K562 (cell line): Measurements from ENCODE around the gene ZNF649. TPM values are rescaled to one million over a fixed set of nuclear protein-coding genes. Genes with fewer than 3 reads are reported as not detected.

Source experiments
- ARID2 ChIP-seq: fragments of 450-650 bp; IDR thresholded peaks from 2 replicates; pipeline ENCODE4 v1.6.1; 2017; ENCODE audit warnings: antibody characterized with exemption, mild to moderate bottlenecking
- ARNT ChIP-seq, 2 experiments: fragments of 450-650 bp; IDR thresholded peaks; 2 replicates each; pipeline ENCODE4 v1.6.1; 2016; ENCODE audit warnings: mild to moderate bottlenecking in 1 of 2
- CXXC5 ChIP-seq: fragments of 250-450 bp; sonication (Bioruptor Pico); IDR thresholded peaks from 2 replicates; pipeline ENCODE4 v1.8.0; 2022; ENCODE audit warnings: inconsistent platforms, mild to moderate bottlenecking, moderate library complexity
- FOS ChIP-seq: IDR thresholded peaks from 3 replicates; pipeline ENCODE4 v1.6.1; 2011; ENCODE audit not compliant: insufficient read length; ENCODE audit errors: extremely low read depth
- GTF2F1 ChIP-seq: IDR thresholded peaks from 2 replicates; pipeline ENCODE4 v1.6.1; 2011; ENCODE audit warnings: low read depth, low read length, improper control_type of control experiment
- HNRNPLL ChIP-seq: fragments of 200-400 bp; formaldehyde crosslinking; IDR thresholded peaks from 2 replicates; pipeline ENCODE4 v1.6.1; 2017; ENCODE audit warnings: low read length, low read depth, mild to moderate bottlenecking; ENCODE audit not compliant: poor library complexity, severe bottlenecking
- NFIC ChIP-seq: fragments of 450-650 bp; IDR thresholded peaks from 2 replicates; pipeline ENCODE4 v1.6.1; 2017; ENCODE audit warnings: mild to moderate bottlenecking, inconsistent platforms
- POLR2G ChIP-seq: fragments of 200-400 bp; formaldehyde crosslinking; IDR thresholded peaks from 2 replicates; pipeline ENCODE4 v1.6.1; 2017; ENCODE audit warnings: low read depth, mild to moderate bottlenecking, antibody characterized with exemption, low read length, moderate library complexity
- RB1 ChIP-seq: fragments of 450-650 bp; IDR thresholded peaks from 2 replicates; pipeline ENCODE4 v1.6.1; 2017; ENCODE audit warnings: low read depth, mild to moderate bottlenecking
- ZBED1 ChIP-seq: IDR thresholded peaks from 2 replicates; pipeline ENCODE4 v1.6.1; 2014
- ZFP30 ChIP-seq: fragments of 250-450 bp; sonication (Bioruptor Pico); IDR thresholded peaks from 2 replicates; pipeline ENCODE4 v1.8.0; 2022; ENCODE audit warnings: moderate library complexity, mild to moderate bottlenecking, inconsistent platforms, borderline replicate concordance
- ZNF175 ChIP-seq: fragments of 200-800 bp; sonication (Bioruptor generic); IDR thresholded peaks from 2 replicates; pipeline ENCODE4 v1.6.1; 2016; ENCODE audit warnings: low read depth, mild to moderate bottlenecking, missing genetic modification characterization, missing compliant biosample characterization
- polyA plus RNA-seq, 8 experiments: library from polyadenylated mRNA; depleted of rRNA in 4 of 8; stranded (reverse) in 5 of 8; unstranded in 3 of 8; fragments of >200 nt; fragmentation: Nextera tagmentation in 2 of 8; fragmentation: Illumina TruSeq in 1 of 8; extraction: Ambion mirVana in 2 of 8; extraction: Trizol in 1 of 8; gene quantifications; 2 replicates each; pipeline versions ENCODE4 v1.2.1 to v1.2.3, GENCODE V29; 2011 to 2014; ENCODE audit warnings: inconsistent platforms in 1 of 8, missing spikeins in 1 of 8
- total RNA-seq, 7 experiments: library from RNA; depleted of rRNA in 6 of 7; stranded (reverse); fragments of >200 nt in 6 of 7; fragmentation: Illumina TruSeq in 2 of 7; extraction: Trizol in 2 of 7; gene quantifications; 2 replicates each; pipeline versions ENCODE4 v1.2.1 to v1.2.3, GENCODE V29; 2011 to 2021; ENCODE audit warnings: low replicate concordance in 1 of 7
- TF ChIP-seq, protein P1 (sequence below), 2 experiments: fragments of 150-350 bp in 1 of 2; IDR thresholded peaks; 2 replicates each; pipeline ENCODE4 v1.6.1; 2012 to 2016; ENCODE audit warnings: low read depth in 2 of 2, low read length in 2 of 2, mild to moderate bottlenecking in 1 of 2, moderate library complexity in 1 of 2
- TF ChIP-seq, protein P2 (sequence below), 2 experiments: fragments of 200-800 bp in 1 of 2; sonication (Bioruptor generic) in 1 of 2; sonication (generic) in 1 of 2; formaldehyde crosslinking in 1 of 2; IDR thresholded peaks in 1 of 2; conservative IDR thresholded peaks in 1 of 2; 2 replicates each; pipeline versions ENCODE4 v1.5.0 to v1.6.1; 2016 to 2020; ENCODE audit warnings: missing compliant biosample characterization in 1 of 2, missing genetic modification characterization in 1 of 2, missing genetic modification reagents in 1 of 2
- TF ChIP-seq, protein P3 (sequence below): sonication (generic); formaldehyde crosslinking; IDR thresholded peaks from 2 replicates; pipeline ENCODE4 v1.8.0; 2022; ENCODE audit warnings: mild to moderate bottlenecking, missing genetic modification reagents

Gene ZNF649
- total and polyA plus RNA-seq, 9 of the 15 experiments (the other 6 are each of a cell fraction or from before 2014, with no cell fraction given), result 1.4 to 14.9 (median 8.3) TPM

DNA sequence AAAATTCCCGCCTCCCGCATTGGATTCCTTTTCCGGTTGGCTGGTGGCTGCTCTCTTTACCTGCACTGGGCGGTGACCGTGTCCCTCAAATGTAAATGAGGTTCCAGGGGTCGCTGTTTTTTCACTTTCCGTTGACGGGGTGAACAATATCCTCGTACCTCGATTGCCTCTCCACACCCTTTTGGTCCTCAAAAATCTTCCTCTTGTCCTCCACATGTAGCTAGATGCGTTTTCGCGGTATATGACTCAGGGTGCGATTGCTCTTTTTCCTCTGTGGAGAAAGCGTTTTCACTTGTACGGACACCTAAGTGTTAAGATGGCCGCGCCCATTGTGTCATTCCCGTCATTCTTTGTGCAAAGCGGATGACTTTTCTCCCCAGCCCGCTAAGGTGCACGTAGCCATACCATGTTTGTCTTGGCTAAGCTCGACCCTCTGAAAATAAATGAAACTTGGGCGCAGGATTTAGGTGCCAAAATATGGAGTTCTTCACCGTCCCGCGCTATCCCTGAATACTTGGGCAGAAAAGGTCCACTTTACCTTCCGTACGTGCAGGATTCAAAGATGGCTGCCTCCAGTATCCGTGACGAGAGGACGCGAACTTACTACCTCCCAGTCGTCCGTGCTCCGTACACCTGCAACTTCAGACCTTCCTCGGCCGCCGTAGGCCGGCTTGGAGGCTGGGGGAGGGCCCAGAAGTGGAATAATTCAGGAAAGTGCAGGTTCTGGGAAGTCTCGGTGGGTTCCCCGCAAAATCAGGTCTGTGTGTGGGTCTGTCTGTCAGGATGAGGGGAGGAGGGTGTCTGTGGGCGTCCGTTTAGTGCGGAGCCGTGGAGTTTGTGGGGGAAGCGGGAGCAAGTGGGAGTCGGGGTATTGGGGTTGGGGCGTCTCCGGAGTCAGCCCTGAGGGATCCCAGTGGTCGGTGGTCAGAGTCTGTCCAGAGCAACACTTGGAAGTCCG is 22.2 kb upstream of the ZNF649 start, which contains the start of gene ZNF613 (continued):
- TF ChIP-seq ZFP30 (CRISPR knock-in tag), result no peak
- TF ChIP-seq, protein P1, sequence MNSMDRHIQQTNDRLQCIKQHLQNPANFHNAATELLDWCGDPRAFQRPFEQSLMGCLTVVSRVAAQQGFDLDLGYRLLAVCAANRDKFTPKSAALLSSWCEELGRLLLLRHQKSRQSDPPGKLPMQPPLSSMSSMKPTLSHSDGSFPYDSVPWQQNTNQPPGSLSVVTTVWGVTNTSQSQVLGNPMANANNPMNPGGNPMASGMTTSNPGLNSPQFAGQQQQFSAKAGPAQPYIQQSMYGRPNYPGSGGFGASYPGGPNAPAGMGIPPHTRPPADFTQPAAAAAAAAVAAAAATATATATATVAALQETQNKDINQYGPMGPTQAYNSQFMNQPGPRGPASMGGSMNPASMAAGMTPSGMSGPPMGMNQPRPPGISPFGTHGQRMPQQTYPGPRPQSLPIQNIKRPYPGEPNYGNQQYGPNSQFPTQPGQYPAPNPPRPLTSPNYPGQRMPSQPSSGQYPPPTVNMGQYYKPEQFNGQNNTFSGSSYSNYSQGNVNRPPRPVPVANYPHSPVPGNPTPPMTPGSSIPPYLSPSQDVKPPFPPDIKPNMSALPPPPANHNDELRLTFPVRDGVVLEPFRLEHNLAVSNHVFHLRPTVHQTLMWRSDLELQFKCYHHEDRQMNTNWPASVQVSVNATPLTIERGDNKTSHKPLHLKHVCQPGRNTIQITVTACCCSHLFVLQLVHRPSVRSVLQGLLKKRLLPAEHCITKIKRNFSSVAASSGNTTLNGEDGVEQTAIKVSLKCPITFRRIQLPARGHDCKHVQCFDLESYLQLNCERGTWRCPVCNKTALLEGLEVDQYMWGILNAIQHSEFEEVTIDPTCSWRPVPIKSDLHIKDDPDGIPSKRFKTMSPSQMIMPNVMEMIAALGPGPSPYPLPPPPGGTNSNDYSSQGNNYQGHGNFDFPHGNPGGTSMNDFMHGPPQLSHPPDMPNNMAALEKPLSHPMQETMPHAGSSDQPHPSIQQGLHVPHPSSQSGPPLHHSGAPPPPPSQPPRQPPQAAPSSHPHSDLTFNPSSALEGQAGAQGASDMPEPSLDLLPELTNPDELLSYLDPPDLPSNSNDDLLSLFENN (IDR thresholded peaks at IDR 0.05; ENCODE audit: low read depth in 2 of 2, low read length in 2 of 2), result 0 out of 4 replicates have a peak, but pooled peaks of 1 of the 2 experiments have one; percentile 17
- peak; percentile 52 for TF ChIP-seq CXXC5 (CRISPR knock-in tag)
- TF ChIP-seq RB1, result peak; percentile 19; the same call in 1 of the 2 replicates
- no peak for TF ChIP-seq ZNF175 (CRISPR knock-in tag)
- TF ChIP-seq, protein P2, sequence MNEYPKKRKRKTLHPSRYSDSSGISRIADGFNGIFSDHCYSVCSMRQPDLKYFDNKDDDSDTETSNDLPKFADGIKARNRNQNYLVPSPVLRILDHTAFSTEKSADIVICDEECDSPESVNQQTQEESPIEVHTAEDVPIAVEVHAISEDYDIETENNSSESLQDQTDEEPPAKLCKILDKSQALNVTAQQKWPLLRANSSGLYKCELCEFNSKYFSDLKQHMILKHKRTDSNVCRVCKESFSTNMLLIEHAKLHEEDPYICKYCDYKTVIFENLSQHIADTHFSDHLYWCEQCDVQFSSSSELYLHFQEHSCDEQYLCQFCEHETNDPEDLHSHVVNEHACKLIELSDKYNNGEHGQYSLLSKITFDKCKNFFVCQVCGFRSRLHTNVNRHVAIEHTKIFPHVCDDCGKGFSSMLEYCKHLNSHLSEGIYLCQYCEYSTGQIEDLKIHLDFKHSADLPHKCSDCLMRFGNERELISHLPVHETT (CRISPR knock-in tag; conservative IDR thresholded peaks at IDR 0.05 in 1 of 2, IDR thresholded peaks at IDR 0.05 in 1 of 2), result peak in 1 of 2 experiments; percentile 76; a peak in 2 of 4 replicates
- TF ChIP-seq FOS, result peak; percentile 26
- TF ChIP-seq ARNT (IDR thresholded peaks at IDR 0.05), result 0 out of 4 replicates have a peak, but pooled peaks have one; percentile 17 to 28
- peak; percentile 57; the same call in 1 of the 2 replicates for TF ChIP-seq POLR2G
- 0 out of 2 replicates have a peak, but pooled peaks have one; percentile 4 for TF ChIP-seq ARID2
- TF ChIP-seq ZBED1, result no peak
- TF ChIP-seq HNRNPLL, result peak; percentile 70
- TF ChIP-seq, protein P3, sequence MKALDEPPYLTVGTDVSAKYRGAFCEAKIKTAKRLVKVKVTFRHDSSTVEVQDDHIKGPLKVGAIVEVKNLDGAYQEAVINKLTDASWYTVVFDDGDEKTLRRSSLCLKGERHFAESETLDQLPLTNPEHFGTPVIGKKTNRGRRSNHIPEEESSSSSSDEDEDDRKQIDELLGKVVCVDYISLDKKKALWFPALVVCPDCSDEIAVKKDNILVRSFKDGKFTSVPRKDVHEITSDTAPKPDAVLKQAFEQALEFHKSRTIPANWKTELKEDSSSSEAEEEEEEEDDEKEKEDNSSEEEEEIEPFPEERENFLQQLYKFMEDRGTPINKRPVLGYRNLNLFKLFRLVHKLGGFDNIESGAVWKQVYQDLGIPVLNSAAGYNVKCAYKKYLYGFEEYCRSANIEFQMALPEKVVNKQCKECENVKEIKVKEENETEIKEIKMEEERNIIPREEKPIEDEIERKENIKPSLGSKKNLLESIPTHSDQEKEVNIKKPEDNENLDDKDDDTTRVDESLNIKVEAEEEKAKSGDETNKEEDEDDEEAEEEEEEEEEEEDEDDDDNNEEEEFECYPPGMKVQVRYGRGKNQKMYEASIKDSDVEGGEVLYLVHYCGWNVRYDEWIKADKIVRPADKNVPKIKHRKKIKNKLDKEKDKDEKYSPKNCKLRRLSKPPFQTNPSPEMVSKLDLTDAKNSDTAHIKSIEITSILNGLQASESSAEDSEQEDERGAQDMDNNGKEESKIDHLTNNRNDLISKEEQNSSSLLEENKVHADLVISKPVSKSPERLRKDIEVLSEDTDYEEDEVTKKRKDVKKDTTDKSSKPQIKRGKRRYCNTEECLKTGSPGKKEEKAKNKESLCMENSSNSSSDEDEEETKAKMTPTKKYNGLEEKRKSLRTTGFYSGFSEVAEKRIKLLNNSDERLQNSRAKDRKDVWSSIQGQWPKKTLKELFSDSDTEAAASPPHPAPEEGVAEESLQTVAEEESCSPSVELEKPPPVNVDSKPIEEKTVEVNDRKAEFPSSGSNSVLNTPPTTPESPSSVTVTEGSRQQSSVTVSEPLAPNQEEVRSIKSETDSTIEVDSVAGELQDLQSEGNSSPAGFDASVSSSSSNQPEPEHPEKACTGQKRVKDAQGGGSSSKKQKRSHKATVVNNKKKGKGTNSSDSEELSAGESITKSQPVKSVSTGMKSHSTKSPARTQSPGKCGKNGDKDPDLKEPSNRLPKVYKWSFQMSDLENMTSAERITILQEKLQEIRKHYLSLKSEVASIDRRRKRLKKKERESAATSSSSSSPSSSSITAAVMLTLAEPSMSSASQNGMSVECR, result no peak
- peak; percentile 17; the same call in 1 of the 2 replicates for TF ChIP-seq NFIC
- TF ChIP-seq GTF2F1, result 0 out of 2 replicates have a peak, but pooled peaks have one; percentile 37
